Kidney (tissue), 14 donors: ENCODE measurements around the gene CCT6A. TPM values are rescaled to one million over a fixed set of nuclear protein-coding genes. Genes with fewer than 3 reads are reported as not detected.
"Not testable (repeated sequence)": the region's sequence is repeated elsewhere in the genome, so short reads cannot be mapped to it uniquely, and the experiment has no call there.

Source experiments
- DNase-seq, 5 donors: peaks; one replicate each; pipeline ENCODE4 v3.0.0-alpha.2; 2013 to 2020
- FAIRE-seq: peaks from 2 replicates; lab custom pipeline; 2012; peaks lifted over from hg19 to GRCh38; lab: Jason Lieb, UNC
- H3K27ac ChIP-seq, 2 donors: one replicate each; pipeline ENCODE4 v1.7.0; 2013; ENCODE audit warnings: low read depth in 2 of 2, low read length in 2 of 2, inconsistent platforms in 1 of 2
- H3K27me3 ChIP-seq: one replicate; pipeline ENCODE4 v1.7.1; 2013; ENCODE audit warnings: low read length, inconsistent platforms; ENCODE audit not compliant: control insufficient read depth, insufficient read depth
- H3K36me3 ChIP-seq, 3 donors: one replicate each; pipeline versions ENCODE4 v1.7.0 to v1.7.1; 2013; ENCODE audit warnings: low read length in 3 of 3, control low read depth in 1 of 3, inconsistent platforms in 1 of 3; ENCODE audit not compliant: insufficient read depth in 3 of 3, control insufficient read depth in 2 of 3
- H3K4me1 ChIP-seq, 3 donors: one replicate each; pipeline versions ENCODE4 v1.7.0 to v1.7.1; 2013; ENCODE audit warnings: low read length in 3 of 3, inconsistent platforms in 1 of 3, low read depth in 1 of 3; ENCODE audit not compliant: control insufficient read depth in 2 of 3, insufficient read depth in 2 of 3
- H3K4me3 ChIP-seq, 3 donors: one replicate each; pipeline versions ENCODE4 v1.7.0 to v1.8.1; 2013; ENCODE audit warnings: low read length in 3 of 3, control low read depth in 1 of 3, inconsistent platforms in 1 of 3
- H3K9ac ChIP-seq, 3 donors: one replicate each; pipeline versions ENCODE4 v1.7.0 to v1.7.1; 2013; ENCODE audit warnings: low read length in 3 of 3, control low read depth in 1 of 3, inconsistent platforms in 1 of 3
- H3K9me3 ChIP-seq, 3 donors: one replicate each; pipeline versions ENCODE4 v1.7.0 to v1.7.1; 2013; ENCODE audit warnings: low read length in 3 of 3, control low read depth in 1 of 3, inconsistent platforms in 1 of 3; ENCODE audit not compliant: control insufficient read depth in 2 of 3, insufficient read depth in 1 of 3
- CTCF ChIP-seq: IDR thresholded peaks from 3 replicates; pipeline ENCODE4 v1.5.1; 2012; ENCODE audit warnings: mild to moderate bottlenecking, moderate library complexity, borderline replicate concordance; ENCODE audit not compliant: insufficient read depth; ENCODE audit errors: extremely low read depth
- intact Hi-C: fragments of 100-400 bp; cut with DNase I; formaldehyde crosslinking; loops from one replicate; pipeline ENCODE4 v1.11.1; 2022
- polyA plus RNA-seq: library from polyadenylated mRNA; stranded (reverse); fragments of 350-450 nt; fragmentation: Illumina TruSeq; extraction: RNeasy Lipid Tissue Mini Kit (QIAGEN cat#74804); gene quantifications from one replicate; pipeline ENCODE4 v1.2.3, GENCODE V29; 2014; ENCODE audit warnings: low read depth, low replicate concordance; ENCODE audit not compliant: insufficient read depth
- total RNA-seq: library from RNA; stranded (reverse); fragmentation: NEBNext Ultra II Directional; extraction: Animal tissue kit (Norgen Biotek cat#: 25700); gene quantifications from one replicate; pipeline ENCODE4 v1.2.1, GENCODE V29; 2021
- donor health status: control.
- donor health status: control.
- donor health status: control.
- donor health status: control.
- donor health status: control.
- donor health status: DM: yes; HTN: yes; CAD: no.
- donor health status: Normal renal cell carcinoma (clear cell type).

The CCT6A gene
- total and polyA plus RNA-seq, 2 donors from 2014 or later, result 92.8 to 124 TPM

- Histone ChIP-seq H3K27ac (no peak overlapping the region), H3K9me3 (no peaks in the 10 kb centered on the region), H3K9ac (no peak overlapping the region), H3K36me3 (no peaks in the 10 kb centered on the region), H3K4me3 (no peak overlapping the region), H3K27me3 (no peaks in the 10 kb centered on the region), H3K4me1 (no peaks in the 10 kb centered on the region)
- no peak for TF ChIP-seq CTCF
- DNase-seq (no peak), FAIRE-seq (no peak)
- intact Hi-C loops, result no loop called here
Observed at GRCh38 chr7:56028942-56029630, 22.5 kb upstream of the CCT6A start.

GRCh38 chr7:56030340-56030739 lies 21.2 kb upstream of the CCT6A start:
- Histone ChIP-seq H3K9me3 (no peaks in the 10 kb centered on the region), H3K36me3 (no peaks in the 10 kb centered on the region), H3K4me3 (no peak overlapping the region), H3K4me1 (no peaks in the 10 kb centered on the region), H3K27me3 (no peaks in the 10 kb centered on the region), H3K9ac (no peak overlapping the region), H3K27ac (no peak overlapping the region)
- DNase-seq (no peak), FAIRE-seq (no peak)
- TF ChIP-seq CTCF, result no peak
- intact Hi-C loops, result no loop called here

- H3K4me1 ChIP-seq, H3K4me3 ChIP-seq, H3K36me3 ChIP-seq, H3K27me3 ChIP-seq, DNase-seq, H3K9ac ChIP-seq, FAIRE-seq, H3K9me3 ChIP-seq, H3K27ac ChIP-seq, intact Hi-C loops: not testable (repeated sequence)
Observed at GRCh38 chr7:56031556-56031955, 20.0 kb upstream of the CCT6A start.

- H3K9ac ChIP-seq, DNase-seq, H3K27me3 ChIP-seq, H3K36me3 ChIP-seq, H3K4me3 ChIP-seq, H3K4me1 ChIP-seq, H3K9me3 ChIP-seq, intact Hi-C loops, FAIRE-seq, H3K27ac ChIP-seq: not testable (repeated sequence)
Observed at GRCh38 chr7:56032578-56032977, 19.0 kb upstream of the CCT6A start.
